MM.1S (cell line): ENCODE data around the gene SYT1.

ENCODE experiments used
- DNase-seq: peaks from one replicate; pipeline ENCODE4 v3.0.0-alpha.2; 2015
- H2AFZ ChIP-seq: fragments of 300-600 bp; sonication (generic); 2 replicates; pipeline ENCODE4 v1.6.0; 2016; ENCODE audit warnings: antibody characterized with exemption, low read length
- H3F3A ChIP-seq: fragments of 300-600 bp; sonication (generic); 2 replicates; pipeline ENCODE4 v1.6.1; 2016; ENCODE audit warnings: mild to moderate bottlenecking, antibody characterized with exemption, low read length, moderate library complexity, mixed read lengths; ENCODE audit not compliant: insufficient read depth
- H3K27ac ChIP-seq: fragments of 300-600 bp; sonication (generic); 2 replicates; pipeline ENCODE4 v1.5.1; 2016; ENCODE audit warnings: mild to moderate bottlenecking, low read length
- H3K27me3 ChIP-seq: fragments of 300-600 bp; sonication (generic); replicated peaks from 2 replicates; pipeline ENCODE4 v1.6.0; 2016; ENCODE audit warnings: low read length; ENCODE audit not compliant: insufficient read depth
- H3K36me3 ChIP-seq: fragments of 300-600 bp; sonication (generic); replicated peaks from 2 replicates; pipeline ENCODE4 v1.6.1; 2016; ENCODE audit warnings: mild to moderate bottlenecking, low read length, mixed read lengths; ENCODE audit not compliant: insufficient read depth
- H3K4me1 ChIP-seq: fragments of 300-600 bp; sonication (generic); 2 replicates; pipeline ENCODE4 v1.6.1; 2016; ENCODE audit warnings: low read length, mixed read lengths
- H3K4me2 ChIP-seq: fragments of 300-600 bp; sonication (generic); 2 replicates; pipeline ENCODE4 v1.6.0; 2016; ENCODE audit warnings: low read depth, low read length
- H3K4me3 ChIP-seq: fragments of 300-600 bp; sonication (generic); 2 replicates; pipeline ENCODE4 v1.5.1; 2016; ENCODE audit warnings: low read length, mixed read lengths
- H3K79me2 ChIP-seq: fragments of 300-600 bp; sonication (generic); 2 replicates; pipeline ENCODE4 v1.6.1; 2016; ENCODE audit warnings: mixed run types, low read length, mixed read lengths
- H3K9ac ChIP-seq: fragments of 300-600 bp; sonication (generic); 2 replicates; pipeline ENCODE4 v1.6.1; 2016; ENCODE audit warnings: low read length, mixed read lengths
- H3K9me2 ChIP-seq: fragments of 300-600 bp; sonication (generic); replicated peaks from 2 replicates; pipeline ENCODE4 v1.6.1; 2016; ENCODE audit warnings: mild to moderate bottlenecking, low read length, mixed read lengths; ENCODE audit not compliant: insufficient read depth
- H3K9me3 ChIP-seq: fragments of 300-600 bp; sonication (generic); replicated peaks from 2 replicates; pipeline ENCODE4 v1.6.1; 2016; ENCODE audit warnings: mild to moderate bottlenecking, low read length, mixed read lengths; ENCODE audit not compliant: insufficient read depth
- H4K20me1 ChIP-seq: fragments of 300-600 bp; sonication (generic); 2 replicates; pipeline ENCODE4 v1.6.1; 2016; ENCODE audit warnings: mild to moderate bottlenecking, low read length, moderate library complexity, mixed read lengths; ENCODE audit not compliant: insufficient read depth
- EZH2 ChIP-seq: fragments of 300-600 bp; sonication (generic); optimal IDR thresholded peaks from 2 replicates; pipeline ENCODE3; 2017; ENCODE audit warnings: low read depth, mild to moderate bottlenecking, antibody characterized with exemption, low read length, mixed read lengths
- EZH2phosphoT487 ChIP-seq: fragments of 300-600 bp; sonication (generic); IDR thresholded peaks from 2 replicates; pipeline ENCODE4 v1.6.1; 2018; ENCODE audit warnings: antibody characterized with exemption, low read length
- TF ChIP-seq, protein P1 (sequence below): fragments of 300-600 bp; sonication (generic); IDR thresholded peaks from 2 replicates; pipeline ENCODE4 v1.5.1; 2016; ENCODE audit warnings: antibody characterized with exemption, low read length, mixed read lengths

SYT1 gene

GRCh38 chr12:79164890-79165289 is 300.3 kb downstream of the SYT1 start:
- no peaks in the 10 kb centered on the region for H3K27me3 ChIP-seq
- no peak for TF ChIP-seq EZH2phosphoT487
- TF ChIP-seq, protein P1, sequence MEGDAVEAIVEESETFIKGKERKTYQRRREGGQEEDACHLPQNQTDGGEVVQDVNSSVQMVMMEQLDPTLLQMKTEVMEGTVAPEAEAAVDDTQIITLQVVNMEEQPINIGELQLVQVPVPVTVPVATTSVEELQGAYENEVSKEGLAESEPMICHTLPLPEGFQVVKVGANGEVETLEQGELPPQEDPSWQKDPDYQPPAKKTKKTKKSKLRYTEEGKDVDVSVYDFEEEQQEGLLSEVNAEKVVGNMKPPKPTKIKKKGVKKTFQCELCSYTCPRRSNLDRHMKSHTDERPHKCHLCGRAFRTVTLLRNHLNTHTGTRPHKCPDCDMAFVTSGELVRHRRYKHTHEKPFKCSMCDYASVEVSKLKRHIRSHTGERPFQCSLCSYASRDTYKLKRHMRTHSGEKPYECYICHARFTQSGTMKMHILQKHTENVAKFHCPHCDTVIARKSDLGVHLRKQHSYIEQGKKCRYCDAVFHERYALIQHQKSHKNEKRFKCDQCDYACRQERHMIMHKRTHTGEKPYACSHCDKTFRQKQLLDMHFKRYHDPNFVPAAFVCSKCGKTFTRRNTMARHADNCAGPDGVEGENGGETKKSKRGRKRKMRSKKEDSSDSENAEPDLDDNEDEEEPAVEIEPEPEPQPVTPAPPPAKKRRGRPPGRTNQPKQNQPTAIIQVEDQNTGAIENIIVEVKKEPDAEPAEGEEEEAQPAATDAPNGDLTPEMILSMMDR: no peak
- no peak for TF ChIP-seq EZH2
- no peak overlapping the region for H3K9ac ChIP-seq
- H3K36me3 ChIP-seq: no peaks in the 10 kb centered on the region
- 0 out of 2 replicates have a peak, but pooled peaks cover 4% of the 10 kb centered on the region for H3K9me2 ChIP-seq
- H3K4me2 ChIP-seq: no peak overlapping the region
- no peaks in the 10 kb centered on the region for H3K9me3 ChIP-seq
- no peaks in the 10 kb centered on the region for H3K79me2 ChIP-seq
- no peaks in the 10 kb centered on the region for H4K20me1 ChIP-seq
- no peak overlapping the region for H2AFZ ChIP-seq
- no peak for DNase-seq
- H3K4me3 ChIP-seq: no peak overlapping the region
- no peak overlapping the region for H3K27ac ChIP-seq
- peaks cover 35% of the 10 kb centered on the region for H3K4me1 ChIP-seq
- peaks cover 9% of the 10 kb centered on the region for H3F3A ChIP-seq

GRCh38 chr12:79168687-79169086 is 304.1 kb downstream of the SYT1 start:
- no peaks in the 10 kb centered on the region for H3K79me2 ChIP-seq
- H3K27me3 ChIP-seq: no peaks in the 10 kb centered on the region
- H3K9me3 ChIP-seq: no peaks in the 10 kb centered on the region
- H3K4me2 ChIP-seq: no peak overlapping the region
- no peak for DNase-seq
- H3K27ac ChIP-seq: no peak overlapping the region
- no peaks in the 10 kb centered on the region for H3K4me1 ChIP-seq
- no peaks in the 10 kb centered on the region for H3F3A ChIP-seq
- H3K4me3 ChIP-seq: no peak overlapping the region
- H3K9ac ChIP-seq: no peak overlapping the region
- no peaks in the 10 kb centered on the region for H3K9me2 ChIP-seq
- no peak for TF ChIP-seq EZH2phosphoT487
- no peak for TF ChIP-seq EZH2
- TF ChIP-seq, protein P1: no peak
- H3K36me3 ChIP-seq: no peaks in the 10 kb centered on the region
- no peak overlapping the region for H2AFZ ChIP-seq
- H4K20me1 ChIP-seq: no peaks in the 10 kb centered on the region

GRCh38 chr12:79174626-79175025 is 310.1 kb downstream of the SYT1 start:
- Histone ChIP-seq H3K9me3 (no peaks in the 10 kb centered on the region), H3K4me1 (no peaks in the 10 kb centered on the region), H3K27me3 (no peaks in the 10 kb centered on the region), H3K79me2 (no peaks in the 10 kb centered on the region), H3K4me3 (no peak overlapping the region), H3K9me2 (no peaks in the 10 kb centered on the region), H2AFZ (no peak overlapping the region), H3K9ac (no peak overlapping the region), H3F3A (no peaks in the 10 kb centered on the region), H3K27ac (no peak overlapping the region), H3K4me2 (no peak overlapping the region), H3K36me3 (no peaks in the 10 kb centered on the region), H4K20me1 (no peaks in the 10 kb centered on the region)
- TF ChIP-seq, protein P1: peak; percentile 30
- no peak for TF ChIP-seq EZH2phosphoT487
- DNase-seq: peak; percentile 55
